ENCODE results near the gene ZNF528.
A peak's percentile ranks its signal among the peaks of the same experiment; 100 is the strongest.

Gene ZNF528

DNA sequence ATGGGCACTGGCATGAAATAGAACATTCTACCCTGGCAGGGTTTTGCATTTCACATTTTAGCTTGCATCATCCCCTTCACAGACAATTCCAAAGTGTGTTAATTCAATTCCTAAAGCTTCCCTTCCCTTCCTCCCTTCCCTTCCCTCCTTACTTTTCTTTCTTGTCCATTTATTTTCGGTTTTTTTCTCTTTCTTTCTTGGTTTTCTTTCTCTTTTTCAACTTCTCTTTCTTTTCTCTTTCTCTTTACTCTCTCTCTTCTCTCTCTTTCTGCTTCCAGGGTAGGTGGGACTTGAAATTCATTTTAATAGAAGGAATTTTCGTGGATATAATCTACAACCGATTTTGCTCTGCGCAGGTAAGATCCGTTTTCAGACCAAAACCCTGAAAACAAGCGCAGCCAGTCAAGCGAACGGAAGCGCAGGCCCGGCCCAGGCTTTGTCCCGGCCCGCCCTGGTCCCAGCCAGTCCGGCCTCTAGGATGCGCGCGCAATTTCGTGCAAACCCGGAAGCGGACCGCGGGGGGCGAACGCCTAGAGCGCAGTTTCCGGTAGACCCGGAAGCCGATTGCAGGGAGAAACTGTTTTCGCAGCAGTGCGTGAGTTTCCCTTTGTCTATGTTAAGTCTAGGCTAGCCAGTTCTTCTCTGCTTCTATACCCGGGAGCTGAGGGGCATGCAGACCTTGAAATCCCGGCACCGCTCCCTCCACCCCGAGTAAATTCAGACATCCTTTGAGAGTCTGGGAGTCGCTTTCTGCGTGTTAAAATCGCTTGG lies at the start of gene ZNF528:
Gene ZNF528, plus strand, starts transcription at position 540 of the 771 bp plus-strand sequence. CDS start 4,165 bp downstream, outside the sequence.
- peak; percentile 91 for DNase-seq

- no peak for DNase-seq
Measured at GRCh38 chr19:52351512-52351911, 46.1 kb upstream of the ZNF528 start.

- DNase-seq = no peak
Measured at GRCh38 chr19:52366414-52366824, 31.2 kb upstream of the ZNF528 start.

DNA sequence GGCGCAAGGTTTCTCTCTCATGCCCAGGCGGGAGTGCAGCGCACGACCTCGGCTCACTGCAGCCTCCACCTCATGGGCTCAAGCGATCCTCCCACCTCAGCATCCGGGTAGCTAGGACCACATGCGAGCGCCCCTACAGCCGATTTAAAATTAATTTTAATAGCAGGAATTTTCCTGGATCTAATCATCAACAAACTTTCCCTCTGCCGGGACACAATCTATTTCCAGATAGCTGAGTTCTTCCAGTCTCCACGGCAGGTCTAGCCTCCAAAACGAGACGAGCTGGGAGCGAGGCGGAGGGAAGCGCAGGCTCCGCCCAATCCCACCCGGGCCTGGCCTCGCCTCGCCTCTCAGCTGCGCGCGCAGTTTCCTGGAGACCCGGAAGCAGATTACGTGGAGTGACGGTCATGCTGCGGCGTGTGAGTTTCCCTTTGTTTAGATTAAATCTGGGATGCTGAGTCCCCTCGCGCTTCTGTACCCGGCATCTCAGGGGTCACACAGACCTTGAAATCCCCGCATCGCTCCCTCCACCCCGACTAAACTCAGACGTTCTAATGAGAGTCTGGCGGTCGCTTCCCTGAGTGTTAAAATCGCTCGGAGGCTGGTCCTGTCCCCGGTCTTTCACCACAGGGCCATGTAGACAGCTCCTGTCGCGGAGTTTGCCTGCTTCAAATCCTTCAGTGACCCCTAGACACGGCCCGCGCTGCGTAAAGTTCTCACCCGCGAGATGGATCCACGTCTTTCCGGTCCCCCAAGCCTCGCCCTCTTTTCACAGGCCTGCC lies 27.9 kb upstream of the ZNF528 start, which contains the start of gene ZNF880:
Gene ZNF880, plus strand, starts transcription at position 365 of the 782 bp plus-strand sequence. Its CDS starts 43 bp downstream, at position 408.
- peak; percentile 90 for DNase-seq

GRCh38 chr19:52370341-52370710 lies 27.3 kb upstream of the ZNF528 start:
- no peak for DNase-seq

DNA sequence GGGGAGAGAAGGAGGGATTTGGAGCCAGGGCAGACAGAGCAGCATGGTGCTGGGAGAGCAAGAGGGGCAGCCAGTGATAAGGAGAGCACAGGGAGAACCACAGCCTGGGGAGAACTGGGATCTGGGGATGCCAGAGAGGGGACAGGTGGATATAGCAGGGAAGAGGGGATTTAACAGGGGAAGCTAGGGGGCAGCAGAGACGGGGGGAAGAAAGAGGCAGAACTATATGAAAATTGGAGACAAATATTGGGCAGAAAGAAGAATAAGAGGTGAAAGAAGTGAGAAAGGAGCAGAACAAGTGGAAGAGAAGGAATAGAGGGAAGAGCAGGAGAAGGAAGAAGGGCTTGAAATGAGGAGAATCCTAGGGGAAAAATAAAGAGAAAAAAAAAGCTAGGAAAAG lies 6.5 kb upstream of the ZNF528 start:
- no peak for DNase-seq

GRCh38 chr19:52398081-52398441 lies 412 bp downstream of the ZNF528 start:
- peak; percentile 41 for DNase-seq

GRCh38 chr19:52410276-52410675 lies 12.6 kb downstream of the ZNF528 start:
- DNase-seq = no peak

DNA sequence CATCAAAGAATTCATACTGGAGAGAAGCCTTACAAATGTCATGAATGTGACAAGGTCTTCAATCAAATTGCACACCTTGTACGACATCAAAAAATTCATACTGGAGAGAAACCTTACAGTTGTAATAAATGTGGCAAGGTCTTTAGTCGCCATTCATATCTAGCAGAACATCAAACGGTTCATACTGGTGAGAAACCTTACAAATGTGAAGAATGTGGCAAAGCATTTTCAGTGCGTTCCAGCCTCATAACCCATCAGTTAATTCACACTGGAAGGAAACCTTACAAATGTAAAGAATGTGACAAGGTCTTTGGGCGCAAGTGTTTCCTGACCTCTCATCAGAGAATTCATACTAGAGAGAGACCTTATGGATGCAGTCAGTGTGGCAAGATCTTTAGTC lies 18.1 kb downstream of the ZNF528 start:
- no peak for DNase-seq

- no peak for DNase-seq
Measured at GRCh38 chr19:52428937-52429336, 31.3 kb downstream of the ZNF528 start, which contains the start of gene ZNF534. Gene ZNF534, plus strand, starts transcription at chr19:52429148. Its CDS starts 2,327 bp downstream, at chr19:52431475.

GRCh38 chr19:52442179-52442578 lies 44.5 kb downstream of the ZNF528 start:
- no peak for DNase-seq

GRCh38 chr19:52444506-52444905 lies 46.9 kb downstream of the ZNF528 start:
- no peak for DNase-seq

DNA sequence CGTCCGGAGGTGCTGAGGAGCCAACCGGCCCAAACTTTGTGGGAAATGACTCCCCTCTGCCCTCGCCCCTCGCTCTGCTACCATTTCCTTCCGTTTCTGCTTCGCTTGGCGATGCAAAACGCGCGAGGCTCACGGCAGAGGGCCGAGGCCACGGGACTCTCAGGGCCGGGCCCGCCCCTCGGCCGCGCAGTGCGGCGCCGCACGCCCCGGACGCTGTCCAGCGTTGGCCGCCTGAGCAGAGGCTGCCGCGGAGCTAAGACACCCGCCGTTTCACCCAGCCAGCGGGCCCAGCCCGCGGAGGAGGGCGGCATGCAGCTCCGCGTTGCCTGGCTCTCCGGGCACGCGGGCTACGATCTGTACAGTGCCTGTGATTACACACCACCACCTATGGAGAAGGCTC lies 53.6 kb downstream of the ZNF528 start:
- DNase-seq = no peak

GRCh38 chr19:52453324-52454094 lies 55.9 kb downstream of the ZNF528 start, which contains the start of gene ZNF578:
Gene ZNF578, plus strand, starts transcription at chr19:52453553. Its CDS starts 48,293 bp downstream, at chr19:52501846.
- DNase-seq = peak; percentile 61

DNA sequence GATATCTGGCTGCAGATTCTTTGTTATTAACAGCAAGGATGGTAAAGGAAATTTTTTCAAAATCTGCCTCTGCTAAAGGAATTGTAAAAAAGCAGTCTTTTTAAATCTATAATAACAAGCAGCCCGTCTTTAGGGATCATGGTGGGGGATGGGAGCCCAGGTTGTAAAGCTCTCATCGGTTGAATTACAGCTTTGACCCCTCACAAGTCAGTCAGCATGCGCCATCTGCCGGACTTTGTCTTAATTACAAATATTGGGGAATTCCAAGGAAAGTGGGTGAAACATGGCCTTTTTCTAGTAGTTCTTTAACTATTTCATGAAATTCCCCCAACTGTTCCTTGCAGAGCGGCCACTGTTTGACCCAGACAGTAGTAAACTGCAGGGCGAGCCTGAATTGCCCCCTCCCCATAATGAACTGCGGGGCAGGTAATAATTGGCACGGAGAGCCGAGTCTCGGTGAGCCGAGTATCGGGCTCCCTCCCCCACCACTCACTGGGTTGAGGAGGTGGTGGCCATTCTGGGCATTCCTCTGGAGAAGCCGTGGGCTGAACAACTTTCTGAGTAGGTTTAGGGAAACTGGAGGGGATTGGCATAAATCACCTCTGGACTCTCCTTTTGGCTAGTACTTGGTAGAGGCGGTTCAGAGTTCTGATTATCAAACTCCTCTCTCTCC lies 67.3 kb downstream of the ZNF528 start:
- DNase-seq = no peak

Measured in hematopoietic multipotent progenitor cell treated with erythropoietin and hydrocortisone succinate and interleukin-3 and kit ligand, for 8 days (in vitro differentiated cells).